Gastrocnemius medialis (tissue), 4 donors: Measurements from ENCODE around the gene NACA. TPM values are rescaled to one million over a fixed set of nuclear protein-coding genes. Genes with fewer than 3 reads are reported as not detected.

Experiments used
- ATAC-seq, 2 donors: fragments of 150-250 bp; one replicate each; pipeline ENCODE4 v1.9.1; 2016
- DNase-seq, 2 donors: peaks; one replicate each; pipeline ENCODE4 v3.0.0-alpha.2; 2019
- H3K27ac ChIP-seq, 4 donors: fragments of 200-600 bp; sonication (generic); 1 replicate in 1 of 4; 2 replicates in 3 of 4; pipeline ENCODE4 v1.5.1; 2016 to 2018; ENCODE audit warnings: mild to moderate bottlenecking in 2 of 4, moderate library complexity in 1 of 4
- H3K27me3 ChIP-seq, 3 donors: fragments of 200-600 bp; sonication (generic) in 2 of 3; 1 replicate in 1 of 3; 2 replicates in 2 of 3; pipeline versions ENCODE4 v1.5.1 to v1.6.0; 2016 to 2019; ENCODE audit warnings: mild to moderate bottlenecking in 1 of 3, moderate library complexity in 1 of 3
- H3K36me3 ChIP-seq, 2 donors: fragments of 200-600 bp; sonication (generic) in 1 of 2; one replicate each; pipeline ENCODE4 v1.5.1; 2017 to 2018
- H3K4me1 ChIP-seq, 2 donors: fragments of 200-600 bp; sonication (generic) in 1 of 2; one replicate each; pipeline ENCODE4 v1.5.1; 2016 to 2017; ENCODE audit warnings: mild to moderate bottlenecking in 2 of 2
- H3K4me3 ChIP-seq, 4 donors: fragments of 200-600 bp; sonication (generic) in 3 of 4; 1 replicate in 1 of 4; 2 replicates in 3 of 4; pipeline ENCODE4 v1.5.1; 2016 to 2019; ENCODE audit warnings: mild to moderate bottlenecking in 2 of 4
- H3K9me3 ChIP-seq, 3 donors: fragments of 200-600 bp; sonication (generic) in 2 of 3; 1 replicate in 1 of 3; 2 replicates in 2 of 3; pipeline ENCODE4 v1.5.1; 2016 to 2019
- CTCF ChIP-seq, 5 experiments: fragments of 450-650 bp in 3 of 5; fragments of 200-600 bp in 2 of 5; sonication (generic) in 2 of 5; IDR thresholded peaks in 4 of 5; conservative IDR thresholded peaks in 1 of 5; 1 replicate in 4 of 5; 2 replicates in 1 of 5; pipeline ENCODE4 v1.5.1; 2016 to 2019; ENCODE audit warnings: antibody characterized with exemption in 5 of 5, mild to moderate bottlenecking in 3 of 5, moderate library complexity in 3 of 5
- POLR2A ChIP-seq, 2 donors: fragments of 450-650 bp; IDR thresholded peaks; one replicate each; pipeline ENCODE4 v1.6.1; 2017; ENCODE audit warnings: antibody characterized with exemption in 2 of 2, mild to moderate bottlenecking in 2 of 2, moderate library complexity in 2 of 2
- in situ Hi-C, 4 donors: fragments of 200-750 bp; cut with MboI; loops; one replicate each; pipeline versions ENCODE4 v1.15.0 to v1.8.0; 2017; ENCODE audit warnings: low sequenced_read_pairs in 4 of 4
- intact Hi-C: fragments of 100-400 bp; cut with DNase I; formaldehyde crosslinking; loops from one replicate; pipeline ENCODE4 v1.15.1; 2023; ENCODE audit warnings: low total_unique reads
- total RNA-seq, 4 donors: library from RNA; depleted of rRNA; stranded (reverse); fragments of >200 nt; gene quantifications; one replicate each; pipeline versions ENCODE4 v1.1.0 to v1.2.3, GENCODE V29; 2016

The NACA gene
- total RNA-seq: 100 to 1,000 TPM; 225 to 438 (median 398) TPM

GRCh38 chr12:56724972-56725722, at the start of gene NACA:
NACA (minus strand) TSS chr12:56725299; CDS start chr12:56724521, 778 bp downstream.
- Histone ChIP-seq H3K27me3 (no peaks in the 10 kb centered on the region), H3K4me1 (peaks cover 33 to 43% of the 10 kb centered on the region in 2 donors), H3K36me3 (peaks cover 0 to 17% of the 10 kb centered on the region in 2 donors), H3K4me3 (peak within 1 kb of the TSS; percentile 78 to 99 (median 84)), H3K9me3 (no peaks in the 10 kb centered on the region), H3K27ac (peak within 1 kb of the TSS; percentile 95 to 98 (median 96))
- in situ Hi-C loops: loop anchor here in 3 of 4 donors (5.0 to 10.0 kb wide), 3 partner anchors 80 to 90 kb away; partner anchors contain the start of genes ATP5F1B (in 1 of the 3) and BAZ2A (in 1 of the 3)
- ATAC-seq: peak; percentile 85 to 87
- TF ChIP-seq CTCF (IDR thresholded peaks at IDR 0.05 in 4 of 5, conservative IDR thresholded peaks at IDR 0.05 in 1 of 5): no peak
- peak; percentile 97 to 98 for TF ChIP-seq POLR2A (IDR thresholded peaks at IDR 0.05)
- peak; percentile 99 for DNase-seq
- intact Hi-C loops: loop anchor here (1.0 to 10.0 kb wide), 7 partner anchors 37 to 1000 kb away; partner anchors contain the start of genes ATP5F1B, CD63, MBD6 and PTGES3

- ATAC-seq (no peak), DNase-seq (no peak)
- Histone ChIP-seq H3K9me3 (no peaks in the 10 kb centered on the region), H3K27me3 (no peaks in the 10 kb centered on the region), H3K4me1 (no peaks in the 10 kb centered on the region), H3K36me3 (no peaks in the 10 kb centered on the region), H3K27ac (no peak overlapping the region), H3K4me3 (no peak overlapping the region)
- intact Hi-C loops (no loop called here), in situ Hi-C loops (no loop called here)
- TF ChIP-seq POLR2A (IDR thresholded peaks at IDR 0.05) (no peak), CTCF (IDR thresholded peaks at IDR 0.05 in 4 of 5, conservative IDR thresholded peaks at IDR 0.05 in 1 of 5) (no peak)
These were observed 48.0 kb upstream of the NACA start for GRCh38 chr12:56773113-56773512.

GRCh38 chr12:56772625-56773024, 47.5 kb upstream of the NACA start:
- Histone ChIP-seq H3K36me3 (no peaks in the 10 kb centered on the region), H3K4me1 (no peaks in the 10 kb centered on the region), H3K27me3 (no peaks in the 10 kb centered on the region), H3K4me3 (no peak overlapping the region), H3K27ac (no peak overlapping the region), H3K9me3 (no peaks in the 10 kb centered on the region)
- in situ Hi-C loops: no loop called here
- ATAC-seq (no peak), DNase-seq (no peak)
- TF ChIP-seq CTCF (IDR thresholded peaks at IDR 0.05 in 4 of 5, conservative IDR thresholded peaks at IDR 0.05 in 1 of 5) (no peak), POLR2A (IDR thresholded peaks at IDR 0.05) (no peak)
- intact Hi-C loops: no loop called here

- in situ Hi-C loops (no loop called here), intact Hi-C loops (no loop called here)
- H3K4me1 ChIP-seq: no peaks in the 10 kb centered on the region
- H3K36me3 ChIP-seq: no peaks in the 10 kb centered on the region
- no peak for DNase-seq
- no peak for TF ChIP-seq CTCF (IDR thresholded peaks at IDR 0.05 in 4 of 5, conservative IDR thresholded peaks at IDR 0.05 in 1 of 5)
- no peak for TF ChIP-seq POLR2A (IDR thresholded peaks at IDR 0.05)
- H3K4me3 ChIP-seq: no peak overlapping the region
- H3K27me3 ChIP-seq: no peaks in the 10 kb centered on the region
- H3K27ac ChIP-seq: no peak overlapping the region
- no peak for ATAC-seq
- no peaks in the 10 kb centered on the region for H3K9me3 ChIP-seq
These were observed 44.8 kb upstream of the NACA start for GRCh38 chr12:56769868-56770267.
